AG10803 (cell line): ENCODE results near the gene CTCFL.
"Not testable (repeated sequence)": the region's sequence is repeated elsewhere in the genome, so short reads cannot be mapped to it uniquely, and the experiment has no call there.

Source experiments
- DNase-seq: peaks from one replicate; pipeline ENCODE4 v3.0.0; 2010; ENCODE audit warnings: low read depth
- H3K4me3 ChIP-seq: 2 replicates; pipeline ENCODE4 v1.5.1; 2011; ENCODE audit warnings: mild to moderate bottlenecking, low read length, control low read depth
- TF ChIP-seq, protein P1 (sequence below): conservative IDR thresholded peaks from 2 replicates; pipeline ENCODE4 v1.5.1; 2011; ENCODE audit warnings: mild to moderate bottlenecking, low read length, control low read depth, inconsistent platforms

CTCFL gene

DNA sequence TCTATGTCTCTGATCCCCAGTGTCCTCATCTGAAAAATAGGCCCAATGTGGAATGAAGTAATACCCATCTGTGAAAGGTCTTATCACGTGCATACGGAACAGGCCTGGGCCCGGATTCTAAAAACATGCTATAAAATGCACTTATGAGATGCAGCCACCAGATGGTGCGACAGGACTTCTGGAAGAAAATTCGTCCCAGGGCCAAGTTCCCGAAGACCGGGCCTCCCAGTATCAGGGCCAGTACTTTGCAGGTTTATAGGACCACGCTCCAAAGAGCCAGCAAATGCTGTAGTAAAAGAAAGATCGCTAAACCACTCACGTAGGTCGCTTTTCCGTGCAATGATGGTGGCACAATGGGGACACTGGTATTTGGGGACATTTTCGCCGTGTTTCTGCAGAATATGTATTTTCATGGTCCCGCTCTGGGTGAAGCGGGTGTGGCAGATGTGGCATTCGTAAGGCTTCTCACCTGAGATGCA lies 10.6 kb downstream of the CTCFL start:
- no peak overlapping the region for H3K4me3 ChIP-seq
- TF ChIP-seq, protein P1, sequence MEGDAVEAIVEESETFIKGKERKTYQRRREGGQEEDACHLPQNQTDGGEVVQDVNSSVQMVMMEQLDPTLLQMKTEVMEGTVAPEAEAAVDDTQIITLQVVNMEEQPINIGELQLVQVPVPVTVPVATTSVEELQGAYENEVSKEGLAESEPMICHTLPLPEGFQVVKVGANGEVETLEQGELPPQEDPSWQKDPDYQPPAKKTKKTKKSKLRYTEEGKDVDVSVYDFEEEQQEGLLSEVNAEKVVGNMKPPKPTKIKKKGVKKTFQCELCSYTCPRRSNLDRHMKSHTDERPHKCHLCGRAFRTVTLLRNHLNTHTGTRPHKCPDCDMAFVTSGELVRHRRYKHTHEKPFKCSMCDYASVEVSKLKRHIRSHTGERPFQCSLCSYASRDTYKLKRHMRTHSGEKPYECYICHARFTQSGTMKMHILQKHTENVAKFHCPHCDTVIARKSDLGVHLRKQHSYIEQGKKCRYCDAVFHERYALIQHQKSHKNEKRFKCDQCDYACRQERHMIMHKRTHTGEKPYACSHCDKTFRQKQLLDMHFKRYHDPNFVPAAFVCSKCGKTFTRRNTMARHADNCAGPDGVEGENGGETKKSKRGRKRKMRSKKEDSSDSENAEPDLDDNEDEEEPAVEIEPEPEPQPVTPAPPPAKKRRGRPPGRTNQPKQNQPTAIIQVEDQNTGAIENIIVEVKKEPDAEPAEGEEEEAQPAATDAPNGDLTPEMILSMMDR: peak; percentile 85
- peak; percentile 71 for DNase-seq

DNA sequence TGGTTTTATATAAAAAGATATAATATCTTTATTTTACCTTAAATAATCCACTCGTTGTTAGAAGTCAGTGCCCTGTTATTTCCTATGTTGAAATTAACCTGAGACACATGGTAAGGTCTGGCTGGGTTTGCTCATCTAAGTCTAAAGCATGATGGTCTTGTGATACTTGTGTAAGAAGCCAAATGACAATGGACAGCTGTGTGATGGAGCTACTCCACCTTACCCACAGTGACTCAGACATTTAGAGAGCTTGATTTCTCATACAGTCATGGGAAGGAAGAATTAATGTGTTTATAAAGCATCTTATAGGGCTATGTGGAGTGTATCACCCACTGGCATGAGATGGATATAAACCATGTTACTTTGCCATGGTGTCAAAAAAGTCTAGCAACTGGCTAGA lies 11.7 kb downstream of the CTCFL start:
- no peak overlapping the region for H3K4me3 ChIP-seq
- TF ChIP-seq, protein P1: no peak
- peak; percentile 21 for DNase-seq

DNA sequence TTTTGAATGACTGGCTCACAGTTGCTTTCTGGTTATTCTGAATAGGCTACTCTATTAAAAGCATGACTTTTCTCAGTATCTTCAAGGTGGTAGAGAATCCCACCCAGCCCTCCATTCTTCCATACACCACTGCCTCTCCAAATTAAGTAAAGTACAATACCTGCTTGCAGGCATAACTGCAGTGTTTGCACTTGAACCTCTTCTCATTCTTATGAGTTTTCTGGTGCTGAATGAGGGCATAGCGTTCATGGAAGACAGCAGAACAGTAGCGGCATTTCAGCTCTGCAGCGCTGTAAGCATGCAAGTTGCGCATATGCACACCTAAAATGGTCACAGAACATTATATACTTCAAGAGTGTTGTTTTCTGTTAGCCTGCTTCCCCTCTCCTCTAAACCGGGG lies 12.5 kb downstream of the CTCFL start:
- DNase-seq: no peak

DNA sequence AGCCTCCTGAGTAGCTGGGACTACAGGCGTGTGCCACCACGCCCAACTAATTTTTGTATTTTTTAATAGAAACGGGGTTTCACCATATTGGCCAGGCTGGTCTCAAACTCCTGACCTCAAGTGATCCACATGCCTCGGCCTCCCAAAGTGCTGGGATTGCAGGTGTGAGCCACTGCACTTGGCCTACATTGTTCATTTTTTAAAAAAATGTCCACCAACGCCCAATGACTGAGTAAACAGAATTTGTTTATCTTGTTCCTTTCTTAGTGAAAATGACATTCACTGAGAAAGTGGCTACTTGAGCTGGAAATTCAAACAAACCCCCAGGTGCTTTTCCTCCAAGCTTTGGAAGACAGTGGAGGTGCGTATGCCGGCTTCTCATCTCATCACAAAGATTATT lies 13.2 kb downstream of the CTCFL start:
- not testable (repeated sequence) for DNase-seq, H3K4me3 ChIP-seq

More for the DNA sequence above, 12.5 kb downstream of the CTCFL start:
- no peak overlapping the region for H3K4me3 ChIP-seq
- TF ChIP-seq, protein P1: no peak

DNA sequence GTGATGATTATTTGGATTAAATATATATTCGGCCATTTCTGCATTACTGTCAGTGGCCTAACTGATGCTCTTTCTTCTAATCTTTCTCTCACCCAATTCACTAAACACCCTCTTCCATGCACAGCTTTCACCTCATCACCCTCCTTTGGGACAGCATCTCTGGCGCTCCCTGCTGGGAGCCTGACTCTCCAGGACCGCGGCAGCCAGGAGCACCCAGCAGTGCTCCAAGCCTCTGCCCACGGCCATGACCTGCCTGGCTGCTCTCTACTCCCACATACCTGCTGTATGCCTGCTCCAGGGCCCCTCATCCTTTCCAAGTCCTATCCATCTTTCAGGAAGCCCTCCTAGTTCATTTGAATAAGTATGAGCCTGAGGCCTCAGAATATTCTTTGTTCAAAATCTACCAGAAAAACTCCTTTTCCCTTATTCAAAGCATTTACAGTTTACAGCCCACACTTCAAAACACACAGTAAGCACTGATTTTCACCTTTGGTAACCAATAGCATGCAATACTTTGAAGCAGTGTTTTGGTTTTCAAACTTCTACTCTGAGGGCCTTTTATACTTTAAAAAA lies 15.2 kb downstream of the CTCFL start:
- DNase-seq: no peak
- H3K4me3 ChIP-seq: no peak overlapping the region
- TF ChIP-seq, protein P1: peak; percentile 41

DNA sequence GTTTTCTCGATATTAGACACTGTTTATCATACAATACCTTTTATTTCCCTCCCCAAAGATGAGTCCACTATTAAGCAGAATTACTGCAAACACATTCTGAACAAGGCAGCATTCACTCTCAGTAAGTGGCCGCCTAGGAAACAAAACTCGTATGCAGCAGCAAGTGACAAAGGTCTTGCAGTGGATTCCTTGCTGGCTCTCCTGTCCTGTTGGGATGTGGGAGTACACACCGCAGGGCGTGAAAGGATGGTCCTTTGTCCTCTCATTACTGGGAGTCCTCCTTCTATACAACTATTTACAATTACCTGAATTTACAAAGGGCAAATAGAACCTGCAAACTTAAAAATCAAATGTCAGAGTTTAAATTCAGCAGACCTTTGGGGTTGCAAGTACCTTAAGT lies 16.1 kb downstream of the CTCFL start:
- TF ChIP-seq, protein P1: no peak
- no peak overlapping the region for H3K4me3 ChIP-seq
- no peak for DNase-seq

DNA sequence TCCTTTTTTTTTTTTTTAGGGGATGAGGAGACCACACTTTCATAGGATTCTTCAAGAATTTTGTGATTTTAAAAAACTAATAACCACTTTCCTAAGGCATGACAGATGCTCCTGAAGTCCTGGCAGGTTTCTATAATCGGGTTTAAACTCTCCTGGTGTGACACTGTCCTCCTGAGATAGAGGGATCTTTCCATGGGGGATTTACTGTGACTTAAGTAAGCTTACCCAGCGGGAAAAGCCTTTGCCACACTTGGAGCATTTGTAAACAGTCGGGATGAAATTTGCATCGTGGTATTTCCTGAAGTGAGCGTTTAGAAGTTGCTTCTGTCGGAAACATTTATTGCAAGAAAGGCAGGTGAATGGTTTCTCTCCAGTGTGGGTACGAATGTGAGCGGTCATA lies 16.6 kb downstream of the CTCFL start:
- no peak overlapping the region for H3K4me3 ChIP-seq
- no peak for DNase-seq
- TF ChIP-seq, protein P1: no peak
